RWPE1 (cell line): ENCODE results near the gene KCNQ1.

Experiments
- CTCF ChIA-PET: fragments of 350-600 bp; sonication (Branson Sonifier 250); formaldehyde crosslinking; extraction: SDS; loops from one replicate; lab custom pipeline; 2021; lab: Yijun Ruan, JAX
- POLR2A ChIA-PET: fragments of 400-600 bp; formaldehyde crosslinking; extraction: SDS; loops from one replicate; lab custom pipeline; 2020; ENCODE audit warnings: antibody characterized with exemption; ENCODE audit not compliant: low non-redundant PET; lab: Yijun Ruan, JAX
- DNase-seq: peaks from one replicate; pipeline ENCODE4 v3.0.0; 2012; ENCODE audit warnings: low spot score
- H3K27ac ChIP-seq: fragments of 450-650 bp; 2 replicates; pipeline ENCODE4 v1.5.1; 2017
- CTCF ChIP-seq: fragments of 450-650 bp; conservative IDR thresholded peaks from 2 replicates; pipeline ENCODE4 v1.5.1; 2017; ENCODE audit warnings: low read depth, mild to moderate bottlenecking

Gene KCNQ1

DNA sequence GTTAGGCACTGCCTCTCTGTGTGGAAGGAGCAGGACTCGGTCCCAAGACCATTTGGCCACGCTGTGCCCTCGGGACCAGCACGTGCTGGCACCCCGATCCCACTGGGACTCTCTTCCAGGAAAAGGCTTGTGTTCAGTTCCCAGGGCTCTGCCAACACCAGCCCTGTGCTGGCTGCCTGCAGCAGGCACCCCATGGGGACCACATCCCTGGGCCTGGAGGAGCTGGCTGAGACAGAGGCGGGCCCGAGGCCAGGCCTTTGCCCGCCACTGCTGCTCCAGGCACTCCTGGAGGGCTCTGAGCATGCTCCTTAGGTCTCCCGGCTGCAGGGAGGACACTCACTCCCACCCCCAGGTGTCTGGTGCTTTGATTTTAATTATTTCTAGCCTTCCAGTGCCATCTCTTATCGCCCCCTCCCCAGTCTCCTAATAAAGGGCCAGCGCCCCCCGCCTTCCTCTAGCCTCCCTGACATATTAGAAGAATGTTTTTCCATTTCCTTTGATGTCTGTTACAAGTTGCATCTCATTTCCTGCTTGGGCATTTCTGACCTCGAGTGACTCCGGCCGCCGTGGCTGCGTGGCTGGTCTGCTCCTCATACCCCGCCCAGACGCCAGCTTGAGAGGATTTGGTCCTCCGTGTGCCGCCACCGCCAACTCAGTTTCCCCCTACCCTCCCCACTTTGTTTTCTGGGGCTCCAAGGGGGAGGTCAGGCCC, 426.3 kb downstream of the KCNQ1 start:
- TF ChIP-seq CTCF: no peak
- CTCF ChIA-PET: no interaction called here
- POLR2A ChIA-PET: no interaction called here
- DNase-seq: no peak
- H3K27ac ChIP-seq: no peak overlapping the region

- POLR2A ChIA-PET: no interaction called here
- DNase-seq: no peak
- TF ChIP-seq CTCF: no peak
- no peak overlapping the region for H3K27ac ChIP-seq
- CTCF ChIA-PET: no interaction called here
Measured at GRCh38 chr11:2874963-2875362, 430.2 kb downstream of the KCNQ1 start.

GRCh38 chr11:2877474-2877873, 432.7 kb downstream of the KCNQ1 start:
- no peak for DNase-seq
- ChIA-PET CTCF (interaction anchor here (0.6 to 1.5 kb wide), 7 partner anchors 10 to 568 kb away, joined by 3 to 6 read pairs (median 3); no protein-coding TSS in a partner anchor), POLR2A (no interaction called here)
- H3K27ac ChIP-seq: no peak overlapping the region
- TF ChIP-seq CTCF: no peak

DNA sequence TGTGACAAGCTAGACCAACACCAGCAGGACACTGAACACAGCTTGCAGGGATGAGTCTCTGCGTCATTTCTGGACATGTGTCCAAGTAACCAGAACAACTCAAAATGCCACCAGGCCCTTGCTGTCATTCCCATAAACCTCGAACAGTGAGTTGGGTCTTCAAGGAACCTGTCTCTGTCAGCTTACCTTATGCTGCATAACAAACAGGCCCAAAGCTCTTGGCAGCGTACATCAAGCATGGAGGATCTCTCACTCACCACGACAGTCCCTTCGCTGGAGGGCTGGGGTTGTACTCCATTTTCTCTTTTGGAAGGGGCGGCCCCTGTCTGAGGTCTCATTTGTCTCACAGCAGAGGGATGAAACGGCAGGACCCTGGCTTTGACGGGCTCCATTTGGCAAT, 434.0 kb downstream of the KCNQ1 start:
- POLR2A ChIA-PET: interaction anchor here (0.7 kb wide), 1 partner anchor 345 kb away, joined by 3 read pairs; no protein-coding TSS in a partner anchor
- TF ChIP-seq CTCF: no peak
- no peak for DNase-seq
- CTCF ChIA-PET: interaction anchor here (1.5 kb wide), 1 partner anchor 9 kb away, joined by 3 read pairs; no protein-coding TSS in a partner anchor
- H3K27ac ChIP-seq: no peak overlapping the region

DNA sequence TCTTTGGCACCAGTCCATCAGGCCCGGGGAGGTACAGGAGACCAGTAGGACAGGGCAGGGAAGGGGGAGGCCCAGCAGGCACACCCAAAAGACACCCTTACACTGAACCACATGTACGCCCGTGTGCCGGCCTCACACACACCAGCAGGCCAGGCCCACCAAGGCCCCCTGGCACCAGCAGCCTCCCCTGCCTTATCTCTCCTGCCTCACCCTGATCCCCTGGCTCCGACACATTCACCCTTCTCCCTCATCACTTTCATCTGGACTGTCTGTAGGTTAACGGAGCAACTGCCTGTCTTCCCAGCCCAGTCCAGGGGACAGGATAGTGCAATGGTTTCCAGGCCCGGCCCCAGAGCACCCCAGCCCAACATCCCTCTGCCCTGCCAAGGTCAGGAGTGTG, 435.8 kb downstream of the KCNQ1 start:
- DNase-seq: no peak
- CTCF ChIA-PET: no interaction called here
- POLR2A ChIA-PET: no interaction called here

More for the DNA sequence above, 435.8 kb downstream of the KCNQ1 start:
- TF ChIP-seq CTCF: no peak
- no peak overlapping the region for H3K27ac ChIP-seq
